ENCODE results near the gene FAM13C. TPM values are rescaled to one million over a fixed set of nuclear protein-coding genes. Genes with fewer than 3 reads are reported as not detected.

Gene FAM13C
- polyA plus RNA-seq, 1 of the 3 experiments (the other 2 are of a cell fraction), result 7.6 TPM

- no peak overlapping the region for H3K4me3 ChIP-seq (ENCODE audit: low read depth in 2 of 2, low read length in 1 of 2)
- no peaks in the 10 kb centered on the region for H3K9me2 ChIP-seq
- CTCF ChIA-PET, result interaction anchor here (0.5 to 1.1 kb wide), 2 partner anchors 13 to 1634 kb away, joined by 3 read pairs; no protein-coding TSS in a partner anchor
- H3K27me3 ChIP-seq (ENCODE audit: insufficient read depth), result no peaks in the 10 kb centered on the region
- H3F3A ChIP-seq (replicated peaks; ENCODE audit: insufficient read depth), result no peaks in the 10 kb centered on the region
- peaks cover 0 to 7% of the 10 kb centered on the region in 2 experiments; a peak in 2 of 4 replicates for H3K4me1 ChIP-seq (ENCODE audit: control insufficient read depth in 1 of 2, insufficient read depth in 2 of 2, low read depth in 1 of 2, low read length in 1 of 2)
- no peak overlapping the region for H2AFZ ChIP-seq (ENCODE audit: low read depth)
- POLR2A ChIA-PET, result no interaction called here
- DNase-seq, result no peak
- TF ChIP-seq JUND (IDR thresholded peaks at IDR 0.05) (no peak), FOXJ3 (CRISPR knock-in tag; IDR thresholded peaks at IDR 0.05) (no peak), GABPA (IDR thresholded peaks at IDR 0.05; ENCODE audit: low read depth) (no peak), NRF1 (IDR thresholded peaks at IDR 0.05; ENCODE audit: low read depth, low read length) (no peak), TEAD4 (IDR thresholded peaks at IDR 0.05; ENCODE audit: borderline replicate concordance, insufficient read depth) (no peak), USF2 (IDR thresholded peaks at IDR 0.05; ENCODE audit: borderline replicate concordance, low read depth, low read length) (no peak), CTCF (IDR thresholded peaks at IDR 0.05) (no peak), RFX5 (IDR thresholded peaks at IDR 0.05; ENCODE audit: low read length) (no peak), IRF3 (IDR thresholded peaks at IDR 0.05; ENCODE audit: low read depth, low read length) (no peak)
- H3K9me3 ChIP-seq, result no peaks in the 10 kb centered on the region
- no peak overlapping the region; a peak in 1 of 4 replicates for H3K27ac ChIP-seq (ENCODE audit: low read depth in 2 of 2, low read length in 1 of 2)
- H3K9ac ChIP-seq, result no peak overlapping the region
- no peak overlapping the region for H3K4me2 ChIP-seq
- no peaks in the 10 kb centered on the region for H4K20me1 ChIP-seq (ENCODE audit: insufficient read depth)
- H3K79me2 ChIP-seq (ENCODE audit: insufficient read depth), result no peaks in the 10 kb centered on the region
- H3K36me3 ChIP-seq (replicated peaks in 1 of 2; ENCODE audit: control insufficient read depth in 1 of 2, insufficient read depth in 2 of 2, low read length in 1 of 2), result peaks cover 23 to 43% of the 10 kb centered on the region in 2 experiments
- 81% methylated on average over 4 of the region's 6 CpGs for WGBS (ENCODE audit: low lambda C conversion rate)
Measured at GRCh38 chr10:59269651-59270050, 92.7 kb downstream of the FAM13C start.

- 83% methylated on average over 7 of the region's 7 CpGs for WGBS (ENCODE audit: low lambda C conversion rate)
- Histone ChIP-seq H4K20me1 (ENCODE audit: insufficient read depth) (no peaks in the 10 kb centered on the region), H3K4me1 (ENCODE audit: control insufficient read depth in 1 of 2, insufficient read depth in 2 of 2, low read depth in 1 of 2, low read length in 1 of 2) (peaks cover 0 to 7% of the 10 kb centered on the region in 2 experiments; a peak in 2 of 4 replicates), H3K9me2 (no peaks in the 10 kb centered on the region), H3K9ac (no peak overlapping the region), H3K27me3 (ENCODE audit: insufficient read depth) (no peaks in the 10 kb centered on the region), H3F3A (replicated peaks; ENCODE audit: insufficient read depth) (no peaks in the 10 kb centered on the region), H3K9me3 (no peaks in the 10 kb centered on the region), H3K4me2 (no peak overlapping the region), H2AFZ (ENCODE audit: low read depth) (no peak overlapping the region), H3K27ac (ENCODE audit: low read depth in 2 of 2, low read length in 1 of 2) (no peak overlapping the region), H3K79me2 (ENCODE audit: insufficient read depth) (no peaks in the 10 kb centered on the region), H3K36me3 (replicated peaks in 1 of 2; ENCODE audit: control insufficient read depth in 1 of 2, insufficient read depth in 2 of 2, low read length in 1 of 2) (peaks cover 23 to 46% of the 10 kb centered on the region in 2 experiments), H3K4me3 (ENCODE audit: low read depth in 2 of 2, low read length in 1 of 2) (no peak overlapping the region)
- ChIA-PET CTCF (interaction anchor here (1.1 kb wide), 1 partner anchor 12 kb away, joined by 3 read pairs; no protein-coding TSS in a partner anchor), POLR2A (interaction anchor here (0.8 kb wide), 1 partner anchor 15 kb away, joined by 4 read pairs; no protein-coding TSS in a partner anchor)
- TF ChIP-seq MXI1 (IDR thresholded peaks at IDR 0.05; ENCODE audit: low read depth, low read length) (no peak), PBX3 (IDR thresholded peaks at IDR 0.05) (no peak), POLR2AphosphoS5 (IDR thresholded peaks at IDR 0.05; ENCODE audit: low read depth, low read length) (no peak), TEAD4 (IDR thresholded peaks at IDR 0.05; ENCODE audit: borderline replicate concordance, insufficient read depth) (no peak), NRF1 (IDR thresholded peaks at IDR 0.05; ENCODE audit: low read depth, low read length) (no peak), IRF3 (IDR thresholded peaks at IDR 0.05; ENCODE audit: low read depth, low read length) (no peak)
- DNase-seq, result no peak
Measured at GRCh38 chr10:59268460-59268859, 93.9 kb downstream of the FAM13C start.
